HG02571 (cell line): ENCODE data around the gene TACR2.

ENCODE experiments used
- ATAC-seq: cut with Tn5 transposase; IDR thresholded peaks from one replicate; pipeline ENCODE4 v1.9.1; 2021; ENCODE audit warnings: mild to moderate bottlenecking, moderate library complexity; ENCODE audit not compliant: unreplicated experiment

The TACR2 gene

DNA sequence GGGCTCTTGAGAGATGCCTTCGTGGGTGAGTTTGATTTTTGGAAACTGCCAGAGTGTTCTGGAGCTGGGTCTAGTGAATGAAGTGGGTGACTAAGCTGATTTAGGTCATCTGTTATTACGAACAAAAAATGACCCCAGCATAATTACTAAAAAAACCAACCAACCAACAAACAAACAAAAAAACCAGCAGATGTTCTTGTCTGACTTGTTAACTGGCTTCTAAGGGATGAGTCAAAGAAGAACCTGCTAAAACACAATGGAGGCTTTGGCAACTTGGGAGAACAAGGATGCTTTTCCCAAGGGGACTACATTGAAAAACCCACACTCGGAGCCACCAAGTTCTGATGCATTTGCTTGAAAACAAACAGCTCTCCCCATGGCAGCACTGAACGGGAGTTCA, 11.5 kb downstream of the TACR2 start:
- ATAC-seq: no peak

DNA sequence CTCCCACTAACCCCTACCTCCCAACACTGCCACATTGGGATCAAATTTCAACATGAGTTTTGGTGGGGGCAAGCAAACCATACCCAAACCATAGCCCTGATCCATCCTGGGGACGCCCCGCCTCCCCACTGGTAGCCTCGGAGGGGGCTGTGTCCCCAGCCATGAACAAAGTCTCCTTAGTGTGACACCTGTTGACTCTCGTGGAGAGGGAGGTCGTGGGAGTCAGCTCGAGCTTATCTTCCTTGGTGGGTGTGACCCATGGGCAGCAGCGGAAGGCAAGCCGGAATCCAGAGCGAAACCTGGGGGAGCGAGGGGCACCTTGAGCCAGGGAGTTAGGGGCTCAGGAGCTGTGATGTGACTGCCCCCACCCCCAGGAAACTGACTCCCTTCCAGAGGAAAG, 11.9 kb downstream of the TACR2 start:
- ATAC-seq: no peak

DNA sequence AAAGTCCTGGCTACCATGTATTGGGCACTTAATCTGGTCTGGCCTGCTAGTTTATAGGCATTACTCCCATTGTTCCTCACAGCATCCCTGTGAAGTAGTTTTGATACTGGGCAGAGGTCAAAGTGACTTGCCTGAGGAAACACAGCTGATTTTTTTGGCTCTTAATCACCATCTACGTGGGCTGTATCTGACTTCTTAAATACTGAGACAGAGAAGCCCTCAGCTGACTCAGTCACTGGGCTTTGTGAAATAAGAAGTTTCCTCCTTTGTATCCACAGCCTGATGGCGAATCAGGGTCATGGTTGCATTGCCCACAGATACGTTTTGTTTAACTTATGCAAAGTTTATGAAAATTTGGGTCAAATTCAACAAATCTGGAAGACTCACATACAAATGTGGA, 13.2 kb downstream of the TACR2 start:
- no peak for ATAC-seq

DNA sequence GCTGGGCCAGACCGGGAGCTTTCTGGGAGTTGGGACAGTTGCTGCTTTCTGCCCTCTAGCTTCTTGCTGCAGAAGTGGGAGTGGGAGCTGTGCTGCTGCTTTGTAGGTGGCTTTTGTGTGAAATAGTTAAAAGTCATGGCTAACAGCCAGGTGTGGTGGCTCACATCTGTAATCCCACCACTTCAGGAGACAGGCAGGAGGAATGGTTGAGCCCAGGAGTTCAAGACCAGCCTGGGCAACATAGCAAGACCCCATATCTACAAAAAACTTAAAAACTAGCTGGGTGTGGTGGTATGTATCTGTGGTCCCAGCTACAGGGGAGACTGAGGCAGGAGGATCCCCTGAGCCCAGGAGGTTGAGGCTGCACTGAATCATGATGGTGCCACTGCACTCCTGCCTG, 13.7 kb downstream of the TACR2 start:
- ATAC-seq: no peak

DNA sequence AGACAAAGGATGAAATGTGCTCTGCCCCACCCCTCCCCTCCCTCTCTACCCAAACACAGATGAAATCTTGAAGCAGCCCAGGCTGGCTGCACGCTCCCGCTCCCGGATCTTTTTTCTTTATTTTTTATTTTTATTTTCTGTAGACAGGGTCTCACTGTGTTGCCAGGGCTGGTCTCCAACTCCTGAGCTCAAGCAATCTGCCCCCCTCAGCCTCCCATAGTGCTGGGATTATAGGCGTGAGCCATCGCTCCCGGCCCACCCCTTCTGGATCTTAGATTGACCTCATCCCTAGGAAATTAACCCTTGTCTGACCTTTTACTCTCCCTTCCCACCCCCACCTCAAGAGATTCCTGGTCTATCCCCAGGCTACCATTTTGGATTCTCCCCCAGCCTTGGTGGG, 14.3 kb downstream of the TACR2 start:
- no peak for ATAC-seq

DNA sequence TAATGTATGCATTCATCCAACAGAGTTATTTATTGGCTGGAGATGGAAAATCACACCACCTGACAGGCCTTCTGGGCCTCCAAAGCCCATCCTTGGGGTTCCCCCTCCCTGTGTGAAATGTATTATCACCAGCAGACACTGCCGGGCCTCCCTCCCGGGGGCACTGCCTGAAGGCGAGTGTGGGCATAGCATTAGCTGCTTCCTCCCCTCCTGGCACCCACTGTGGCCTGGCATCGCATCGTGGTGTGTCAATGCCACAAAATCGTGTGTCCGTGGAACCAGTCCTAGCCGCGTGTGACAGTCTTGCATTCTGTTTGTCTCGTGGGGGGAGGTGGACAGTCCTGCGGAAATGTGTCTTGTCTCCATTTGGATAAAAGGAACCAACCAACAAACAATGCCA, 15.3 kb downstream of the TACR2 start:
- ATAC-seq: no peak

DNA sequence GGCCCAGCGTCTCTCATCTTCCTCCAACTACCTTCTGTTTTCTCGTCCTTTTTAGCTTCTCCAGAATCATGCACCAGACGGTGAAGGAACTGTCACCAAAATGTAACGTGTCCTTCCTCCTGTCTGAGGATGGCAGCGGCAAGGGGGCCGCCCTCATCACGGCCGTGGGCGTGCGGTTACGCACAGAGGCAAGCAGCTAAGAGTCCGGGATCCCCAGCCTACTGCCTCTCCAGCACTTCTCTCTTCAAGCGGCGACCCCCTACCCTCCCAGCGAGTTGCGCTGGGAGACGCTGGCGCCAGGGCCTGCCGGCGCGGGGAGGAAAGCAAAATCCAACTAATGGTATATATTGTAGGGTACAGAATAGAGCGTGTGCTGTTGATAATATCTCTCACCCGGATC, 15.8 kb downstream of the TACR2 start:
- ATAC-seq: no peak

DNA sequence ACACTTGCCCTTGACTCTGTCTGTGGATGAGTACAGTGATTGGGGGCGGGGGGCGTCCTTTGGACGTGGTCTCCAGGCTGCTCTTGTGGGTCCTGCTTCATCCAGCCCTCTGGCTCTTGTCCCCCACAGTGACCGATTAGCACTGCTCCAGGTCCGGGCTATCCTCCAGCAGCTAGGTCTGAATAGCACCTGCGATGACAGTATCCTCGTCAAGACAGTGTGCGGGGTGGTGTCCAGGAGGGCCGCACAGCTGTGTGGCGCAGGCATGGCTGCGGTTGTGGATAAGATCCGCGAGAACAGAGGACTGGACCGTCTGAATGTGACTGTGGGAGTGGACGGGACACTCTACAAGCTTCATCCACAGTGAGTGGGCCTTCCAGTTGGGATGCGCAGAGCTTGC, 18.3 kb downstream of the TACR2 start:
- ATAC-seq: no peak

DNA sequence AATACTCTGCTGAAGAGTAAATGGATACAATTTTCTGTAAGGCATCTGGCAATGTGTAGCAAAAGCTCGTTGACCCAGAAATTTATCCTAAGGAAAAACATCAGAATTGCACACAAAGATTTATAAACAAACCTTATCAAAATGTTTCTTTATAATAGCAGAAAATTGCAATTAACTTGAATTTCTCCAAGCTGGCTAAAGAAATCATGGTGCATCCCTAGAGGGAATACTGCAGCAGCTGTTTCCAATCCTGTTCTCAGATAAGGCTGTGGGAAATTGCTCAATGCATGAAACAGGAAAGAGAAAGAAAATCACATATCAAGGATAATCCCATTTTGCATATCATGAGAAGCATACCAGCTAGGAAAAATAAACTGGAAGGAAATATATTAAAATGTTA, 18.7 kb downstream of the TACR2 start:
- no peak for ATAC-seq

DNA sequence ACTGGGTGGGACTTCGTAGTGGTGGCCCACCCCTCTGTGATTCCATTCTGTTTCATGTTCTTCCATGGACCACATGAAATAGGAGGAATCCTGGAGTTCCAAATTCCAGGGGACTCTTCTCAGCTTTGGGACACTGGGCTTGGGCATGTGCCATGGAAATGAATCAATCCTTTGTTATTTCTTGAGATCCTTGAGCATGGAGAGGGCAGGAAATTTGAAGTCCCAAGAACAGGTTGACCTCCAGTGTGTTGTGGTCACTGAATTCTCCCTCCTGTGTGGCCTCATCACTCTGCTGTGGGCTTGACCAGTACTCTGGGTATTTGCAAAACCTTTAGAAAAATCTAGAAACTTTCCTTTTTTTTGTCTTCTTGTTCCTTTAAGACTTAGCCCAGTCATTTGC, 22.7 kb downstream of the TACR2 start:
- no peak for ATAC-seq

DNA sequence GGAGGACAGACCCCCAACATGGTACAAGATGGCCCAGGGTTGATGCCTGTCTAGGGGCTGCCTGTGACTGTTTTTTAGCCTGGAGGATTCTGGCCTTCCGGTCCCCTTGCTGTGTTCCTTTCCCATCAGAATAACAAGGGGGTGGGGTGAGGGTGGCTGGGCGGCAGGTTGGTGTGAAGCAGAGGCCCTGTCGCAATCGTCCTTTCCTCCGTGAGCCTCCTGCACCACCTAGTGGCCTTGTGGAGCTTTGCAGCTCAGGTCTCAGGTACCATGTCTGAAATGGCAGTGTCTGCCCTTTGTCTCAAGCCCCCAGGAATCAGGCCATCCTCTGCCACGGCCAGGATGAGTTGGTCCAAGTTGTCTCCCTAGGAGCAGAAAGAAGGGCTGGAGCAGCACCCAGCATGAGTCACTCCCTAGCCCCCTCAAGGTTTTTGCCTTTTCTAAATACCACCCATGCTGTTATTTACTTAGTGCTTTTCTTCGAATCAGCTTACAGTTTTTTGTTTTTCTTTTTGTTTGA, 24.2 kb downstream of the TACR2 start:
- peak; percentile 78 for ATAC-seq

DNA sequence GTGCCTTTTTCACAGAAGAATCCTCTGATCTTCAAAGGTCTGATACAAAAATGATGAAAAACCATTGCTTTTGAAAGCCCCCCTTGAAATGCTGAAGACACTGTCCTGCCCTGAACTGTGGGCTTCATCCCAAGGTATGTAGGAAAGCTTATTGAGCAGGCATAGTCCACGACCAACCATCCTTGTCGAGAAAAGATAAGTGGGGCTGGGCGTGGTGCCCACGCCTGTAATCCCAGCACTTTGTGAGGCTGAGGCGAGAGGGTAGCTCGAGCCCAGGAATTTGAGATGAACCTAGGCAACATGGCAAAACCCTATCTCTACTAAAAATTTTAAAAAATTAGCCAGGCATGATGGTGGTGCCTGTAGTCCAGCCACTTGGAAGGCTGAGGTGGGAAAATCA, 25.6 kb downstream of the TACR2 start:
- ATAC-seq: no peak

DNA sequence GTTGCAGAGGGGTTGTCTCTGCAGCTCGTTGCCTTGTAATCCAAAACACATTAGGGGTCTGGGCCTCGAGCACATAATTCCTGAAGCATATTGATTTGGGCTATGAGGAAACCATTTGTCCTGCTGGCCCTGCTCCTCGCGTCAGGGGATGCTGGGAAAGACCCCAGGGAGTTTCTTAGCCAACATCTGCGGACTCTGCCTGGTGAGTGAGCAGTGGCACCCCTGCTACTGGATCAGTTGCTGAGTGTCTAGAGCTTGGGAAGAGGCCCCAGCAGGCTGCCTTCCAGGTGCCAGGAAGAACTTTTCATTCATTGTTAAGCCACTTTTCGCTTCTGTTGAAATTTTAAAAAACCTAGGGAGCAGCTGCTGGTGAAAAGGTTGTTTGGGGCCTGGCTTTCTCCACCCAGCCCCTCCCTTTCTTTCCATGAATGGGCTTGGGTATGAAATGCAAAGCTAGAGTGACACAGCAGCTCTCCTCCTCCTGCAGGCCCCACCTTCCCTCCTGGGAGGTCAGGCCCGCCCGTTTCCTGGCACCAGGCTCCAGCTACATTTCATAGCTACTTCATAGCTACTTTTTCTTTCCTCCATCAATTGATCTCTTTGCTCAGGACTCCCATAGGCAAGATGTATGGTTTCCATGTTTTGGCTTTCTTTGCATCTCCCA, 26.8 kb downstream of the TACR2 start:
- no peak for ATAC-seq

DNA sequence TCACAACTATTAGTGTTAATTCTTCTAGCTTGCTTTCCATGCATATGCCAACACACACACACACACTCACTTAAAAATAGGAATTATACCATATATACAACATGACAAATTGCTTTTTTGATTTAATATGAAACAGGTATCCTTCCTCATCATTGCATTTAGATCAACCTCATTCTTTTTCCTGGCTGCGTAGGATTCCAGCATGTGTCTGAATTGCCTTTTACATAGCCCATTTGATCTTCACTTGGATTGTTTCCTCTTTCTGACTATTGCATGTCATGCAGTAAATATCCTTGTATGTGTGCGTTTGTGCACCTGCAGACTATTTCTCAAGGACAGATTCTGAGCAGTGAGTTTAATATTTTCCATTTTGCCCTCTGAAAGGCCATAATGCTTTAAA, 28.2 kb downstream of the TACR2 start:
- no peak for ATAC-seq

DNA sequence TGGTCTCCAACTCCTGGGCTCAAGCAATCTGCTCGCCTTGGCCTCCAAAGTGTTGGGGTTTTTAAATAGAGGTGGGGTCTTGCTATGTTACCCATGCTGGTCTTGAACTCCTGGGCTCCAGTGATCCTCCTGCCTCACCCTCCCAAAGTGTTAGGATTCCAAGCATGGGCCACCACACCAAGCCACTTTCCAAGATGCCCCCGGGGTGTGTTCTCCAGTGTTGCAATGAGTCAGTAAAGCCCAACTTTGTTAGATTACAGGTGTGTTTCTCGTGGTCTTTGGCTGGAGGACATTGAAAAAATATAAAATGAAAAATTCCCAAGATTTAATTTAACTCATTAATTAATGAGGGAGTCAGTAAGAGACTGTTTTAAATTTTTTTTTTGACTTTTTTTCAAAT, 29.2 kb downstream of the TACR2 start:
- no peak for ATAC-seq

DNA sequence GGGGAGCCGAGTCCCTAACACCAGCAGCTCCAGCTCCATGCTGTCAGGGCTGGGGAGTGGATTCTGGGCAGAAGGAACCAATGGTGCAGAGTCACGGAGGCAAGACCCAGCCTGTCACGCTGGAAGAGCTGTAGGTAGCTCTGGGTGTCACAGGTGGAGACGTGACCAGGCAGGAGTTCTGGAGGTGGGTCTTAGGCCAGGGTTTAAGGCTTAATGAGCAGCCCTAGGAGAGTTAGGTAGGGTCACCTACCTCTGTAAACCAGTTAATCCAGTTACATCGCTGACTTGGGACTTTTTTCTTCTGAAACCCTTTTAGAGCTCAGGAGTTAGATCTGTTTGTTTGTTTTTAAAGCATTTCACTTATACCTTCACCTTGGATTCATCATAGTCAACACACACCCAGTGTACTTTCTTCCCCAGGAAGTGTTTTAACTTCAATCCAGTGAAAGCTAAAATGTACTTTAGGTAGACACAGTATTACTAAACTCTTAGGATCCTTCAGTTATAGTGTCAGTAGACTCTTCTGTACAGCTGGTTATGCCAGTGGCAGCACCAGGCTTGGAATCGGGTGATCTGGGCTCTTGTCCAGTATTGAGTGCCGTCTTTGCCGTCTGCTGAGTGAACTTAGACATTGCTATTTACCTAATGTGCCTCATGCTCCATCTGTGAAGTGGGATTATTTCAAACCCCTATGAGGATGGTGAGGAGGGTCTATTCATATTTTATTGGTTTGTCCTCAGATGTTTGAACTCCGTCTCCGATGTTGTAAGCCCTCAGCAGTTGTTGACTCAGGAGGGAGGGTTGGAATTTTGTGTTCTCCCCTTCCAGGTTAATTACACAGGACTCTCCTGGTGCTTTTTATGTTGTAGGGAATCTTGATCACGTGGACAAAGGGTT, 31.0 kb downstream of the TACR2 start:
- no peak for ATAC-seq

DNA sequence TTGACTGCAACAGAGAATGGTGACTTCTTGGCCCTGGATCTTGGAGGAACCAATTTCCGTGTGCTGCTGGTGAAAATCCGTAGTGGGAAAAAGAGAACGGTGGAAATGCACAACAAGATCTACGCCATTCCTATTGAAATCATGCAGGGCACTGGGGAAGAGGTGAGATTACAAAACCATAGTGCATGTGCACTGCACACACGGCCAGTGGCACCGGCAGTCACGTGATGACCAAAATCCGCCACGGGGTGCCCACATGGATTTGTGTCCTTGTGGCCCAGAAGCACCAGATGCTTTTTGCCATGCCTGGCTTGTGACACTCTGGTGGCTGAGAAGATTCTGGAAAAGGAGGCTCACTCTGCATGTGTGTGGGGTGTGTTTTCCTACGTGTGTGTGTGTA, 32.4 kb downstream of the TACR2 start:
- no peak for ATAC-seq

DNA sequence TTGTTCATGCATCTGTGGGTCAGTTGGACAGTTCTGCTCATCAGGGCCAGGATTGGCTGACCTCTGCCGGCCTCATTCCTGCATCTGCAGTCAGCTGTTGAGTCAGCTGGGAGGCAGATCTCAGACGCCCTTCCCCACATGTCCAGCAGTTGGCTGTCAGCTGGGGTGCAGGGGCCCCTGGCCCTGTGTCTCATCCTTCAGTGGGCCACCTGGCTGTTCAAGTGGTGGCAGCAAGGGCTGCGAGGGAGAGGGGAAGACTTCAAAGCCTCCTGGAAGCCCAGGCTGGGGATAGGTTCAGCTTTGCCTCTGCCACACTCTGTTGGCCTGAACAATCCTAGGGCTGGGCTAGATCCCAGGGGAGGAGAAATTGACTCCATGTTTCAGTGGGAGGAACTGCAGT, 33.2 kb downstream of the TACR2 start:
- ATAC-seq: no peak

DNA sequence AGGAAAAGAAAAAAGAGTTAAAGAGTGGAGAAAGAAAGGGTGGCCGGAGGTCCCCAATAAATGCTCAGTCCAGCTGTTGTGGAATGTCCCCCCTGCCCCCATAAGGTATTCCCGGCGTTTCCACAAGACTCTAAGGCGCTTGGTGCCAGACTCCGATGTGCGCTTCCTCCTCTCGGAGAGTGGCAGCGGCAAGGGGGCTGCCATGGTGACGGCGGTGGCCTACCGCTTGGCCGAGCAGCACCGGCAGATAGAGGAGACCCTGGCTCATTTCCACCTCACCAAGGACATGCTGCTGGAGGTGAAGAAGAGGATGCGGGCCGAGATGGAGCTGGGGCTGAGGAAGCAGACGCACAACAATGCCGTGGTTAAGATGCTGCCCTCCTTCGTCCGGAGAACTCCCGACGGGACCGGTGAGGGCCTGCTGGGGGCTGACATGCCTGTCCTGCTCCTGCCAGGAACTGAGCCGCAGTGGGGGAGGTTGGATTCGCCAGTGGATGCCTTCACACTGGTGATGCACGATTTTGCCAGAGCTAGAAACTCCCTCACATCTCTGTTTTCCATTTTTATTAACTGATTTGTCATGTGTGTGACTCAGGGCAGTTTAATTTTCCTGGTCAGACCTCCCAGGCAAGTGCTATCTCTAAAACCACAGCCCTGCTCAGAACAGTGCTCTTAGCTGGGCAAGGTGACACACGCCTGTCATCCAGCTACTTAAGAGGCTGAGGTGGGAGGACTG, 34.2 kb downstream of the TACR2 start:
- no peak for ATAC-seq

DNA sequence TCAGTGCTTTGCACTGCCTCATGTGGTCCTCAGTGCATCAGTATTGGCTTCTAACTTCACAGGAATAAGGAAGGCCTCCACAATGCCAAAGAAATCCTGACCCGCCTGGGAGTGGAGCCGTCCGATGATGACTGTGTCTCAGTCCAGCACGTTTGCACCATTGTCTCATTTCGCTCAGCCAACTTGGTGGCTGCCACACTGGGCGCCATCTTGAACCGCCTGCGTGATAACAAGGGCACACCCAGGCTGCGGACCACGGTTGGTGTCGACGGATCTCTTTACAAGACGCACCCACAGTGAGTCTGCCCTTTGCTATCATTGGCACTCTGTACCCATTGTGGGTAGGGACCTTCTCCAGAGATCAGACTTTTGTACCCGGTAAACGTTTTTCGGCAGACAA, 36.9 kb downstream of the TACR2 start:
- no peak for ATAC-seq

DNA sequence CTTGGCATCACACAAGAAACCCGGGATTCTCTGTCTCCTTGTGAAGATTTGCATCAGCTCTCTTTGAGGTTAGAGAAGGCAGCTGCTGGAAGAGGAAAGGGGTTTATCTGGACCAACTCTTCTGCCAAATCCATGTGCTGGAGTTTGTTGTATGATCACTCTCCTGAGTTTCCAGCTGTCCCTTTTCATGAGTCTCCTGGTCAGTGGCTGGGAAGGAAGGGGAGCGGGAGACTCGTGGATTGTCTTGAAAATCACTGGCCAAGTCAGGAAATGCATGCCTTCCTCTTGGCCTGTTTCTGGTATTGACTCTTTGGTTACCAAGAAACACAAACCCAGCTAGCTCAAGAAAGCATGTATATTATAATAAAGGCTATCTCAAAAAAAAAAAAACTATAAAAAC, 38.8 kb downstream of the TACR2 start:
- no peak for ATAC-seq

DNA sequence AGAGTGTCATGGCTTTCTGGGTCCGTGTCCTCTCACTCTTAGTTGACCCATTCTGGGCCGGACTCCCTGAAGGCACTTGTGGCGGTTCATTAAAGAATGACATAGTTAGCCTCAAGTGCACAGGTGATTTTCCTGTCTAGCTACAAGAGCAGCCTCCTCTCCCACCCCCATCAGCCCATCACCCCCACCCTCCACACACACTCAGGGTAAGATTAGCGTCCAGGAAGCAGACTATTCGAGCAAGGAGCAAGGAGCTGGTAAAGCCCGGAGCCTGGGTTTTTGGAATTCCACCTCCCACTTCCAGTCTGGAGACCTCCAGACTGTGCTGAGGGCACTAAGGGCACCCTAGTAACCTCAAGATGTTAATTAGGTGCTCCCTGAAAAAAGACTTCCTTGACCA, 39.5 kb downstream of the TACR2 start:
- ATAC-seq: no peak
